GM06990 (cell line): ENCODE measurements around the gene HSPH1.

Experiments used
- DNase-seq: peaks from one replicate; pipeline ENCODE4 v3.0.0-alpha.2; 2011; ENCODE audit not compliant: insufficient read length; ENCODE audit errors: extremely low read depth
- H3K27me3 ChIP-seq: replicated peaks from 2 replicates; pipeline ENCODE4 v1.6.0; 2011; ENCODE audit warnings: low read length; ENCODE audit not compliant: control insufficient read depth, insufficient read depth
- H3K36me3 ChIP-seq: 2 replicates; pipeline ENCODE4 v1.5.1; 2011; ENCODE audit warnings: low read length; ENCODE audit not compliant: control insufficient read depth, insufficient read depth
- H3K4me3 ChIP-seq: replicated peaks from 2 replicates; pipeline ENCODE4 v1.5.1; 2011; ENCODE audit warnings: low read depth, mild to moderate bottlenecking, control low read depth, low read length
- CTCF ChIP-seq: IDR thresholded peaks from 2 replicates; pipeline ENCODE4 v1.5.1; 2011; ENCODE audit warnings: low read length, control low read depth, mild to moderate bottlenecking, inconsistent platforms; ENCODE audit not compliant: insufficient read depth, poor library complexity, severe bottlenecking

Gene HSPH1

GRCh38 chr13:31116224-31116623 is 45.5 kb downstream of the HSPH1 start:
- H3K27me3 ChIP-seq: peaks cover 5% of the 10 kb centered on the region
- no peak overlapping the region for H3K4me3 ChIP-seq
- no peaks in the 10 kb centered on the region for H3K36me3 ChIP-seq
- TF ChIP-seq CTCF: no peak
- DNase-seq: no peak

DNA sequence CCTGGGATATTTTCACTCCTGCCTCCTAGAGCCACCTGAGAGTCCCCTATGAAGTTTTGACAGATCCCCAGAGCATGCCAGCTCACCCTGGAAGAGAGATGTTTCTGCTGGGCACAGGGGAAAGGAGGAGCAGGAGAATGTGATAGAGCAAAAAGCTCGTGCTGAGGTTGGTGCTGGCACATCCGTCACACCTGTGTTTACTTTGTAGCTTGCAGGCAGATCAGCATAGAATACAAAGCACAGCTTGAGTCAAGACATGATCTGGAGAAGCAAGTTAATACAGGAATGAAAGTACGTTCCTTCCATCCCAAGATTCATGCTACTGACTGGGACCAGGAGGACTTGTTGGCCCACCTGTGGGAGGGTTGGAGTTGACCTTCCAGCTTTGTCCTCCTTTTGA is 46.1 kb downstream of the HSPH1 start:
- no peak for TF ChIP-seq CTCF
- Histone ChIP-seq H3K4me3 (no peak overlapping the region), H3K36me3 (no peaks in the 10 kb centered on the region), H3K27me3 (peaks cover 5% of the 10 kb centered on the region)
- no peak for DNase-seq

DNA sequence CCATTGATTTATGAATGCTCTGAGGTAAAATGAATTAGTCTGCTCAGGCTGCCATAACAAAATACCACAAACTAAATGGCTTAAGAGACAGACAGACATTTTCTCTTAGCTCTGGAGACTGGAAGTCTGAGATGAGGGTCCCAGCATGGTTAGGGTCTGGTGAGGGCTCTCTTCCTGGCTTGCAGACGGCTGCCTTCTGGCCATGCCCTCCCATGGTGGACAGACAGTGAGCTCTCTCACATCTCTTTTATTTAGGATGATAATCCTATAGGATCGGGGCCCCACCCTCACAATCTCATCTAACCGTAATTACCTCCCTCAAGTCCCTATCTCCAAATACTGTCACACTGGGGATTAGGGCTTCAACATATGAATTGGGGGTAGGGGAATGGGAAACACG is 47.1 kb downstream of the HSPH1 start:
- Histone ChIP-seq H3K27me3 (peaks cover 8% of the 10 kb centered on the region), H3K36me3 (no peaks in the 10 kb centered on the region), H3K4me3 (no peak overlapping the region)
- no peak for TF ChIP-seq CTCF
- DNase-seq: no peak

DNA sequence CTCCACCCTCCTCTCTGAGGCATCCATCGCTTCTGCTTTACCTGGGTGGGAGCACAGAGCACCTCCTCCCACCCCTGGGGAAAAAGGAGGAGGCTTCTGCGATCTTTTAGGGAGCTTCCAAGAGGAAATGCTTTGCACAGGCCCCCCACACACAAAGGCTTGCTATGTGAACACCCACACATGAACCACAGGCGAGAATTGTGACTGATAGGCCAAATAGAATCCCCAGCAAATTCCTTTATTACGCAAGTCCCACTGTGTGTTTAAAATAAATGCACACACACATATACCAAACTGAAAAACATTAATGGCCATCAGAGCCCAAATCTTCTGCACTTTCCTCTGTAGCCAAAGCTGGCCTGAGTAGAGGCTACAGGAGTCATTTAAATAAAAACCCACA is 50.6 kb downstream of the HSPH1 start:
- peaks cover 6% of the 10 kb centered on the region for H3K27me3 ChIP-seq
- no peak for DNase-seq
- TF ChIP-seq CTCF: no peak
- H3K36me3 ChIP-seq: no peaks in the 10 kb centered on the region
- H3K4me3 ChIP-seq: no peak overlapping the region

DNA sequence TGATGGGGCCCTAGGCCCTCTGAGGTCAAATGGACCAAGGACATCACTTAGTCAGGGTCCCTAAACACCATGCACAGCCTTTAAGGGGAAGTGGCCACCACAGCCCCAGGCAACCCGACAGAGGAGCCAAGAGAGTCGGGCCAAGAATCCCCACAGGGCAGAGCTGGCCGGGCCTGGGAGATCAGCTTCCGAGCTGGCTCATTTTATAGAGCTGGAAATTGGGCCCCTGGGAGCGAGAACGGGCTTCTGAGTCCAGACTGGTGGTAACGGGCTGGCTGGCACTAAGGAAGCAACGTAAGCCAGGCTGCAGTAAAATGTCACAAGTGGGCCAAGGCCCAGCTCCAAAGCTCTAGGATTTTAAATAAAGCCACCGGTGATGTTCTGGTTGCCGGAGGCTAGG is 51.1 kb downstream of the HSPH1 start:
- Histone ChIP-seq H3K27me3 (peaks cover 3% of the 10 kb centered on the region), H3K4me3 (no peak overlapping the region), H3K36me3 (no peaks in the 10 kb centered on the region)
- no peak for DNase-seq
- no peak for TF ChIP-seq CTCF

GRCh38 chr13:31110169-31110568 is 51.5 kb downstream of the HSPH1 start:
- peaks cover 2% of the 10 kb centered on the region for H3K27me3 ChIP-seq
- TF ChIP-seq CTCF: no peak
- no peak overlapping the region for H3K4me3 ChIP-seq
- no peaks in the 10 kb centered on the region for H3K36me3 ChIP-seq
- DNase-seq: no peak
